DOHH2 (cell line): Measurements from ENCODE around the gene MOK.

Source experiments
- H3F3A ChIP-seq: fragments of 200-600 bp; sonication (generic), shearing (Covaris generic); 2 replicates; pipeline ENCODE4 v1.6.0; 2016; ENCODE audit warnings: antibody characterized with exemption, mild to moderate bottlenecking; ENCODE audit not compliant: control insufficient read depth, insufficient read depth
- H3K27ac ChIP-seq: fragments of 200-600 bp; sonication (generic); 2 replicates; pipeline ENCODE4 v1.5.1; 2014; ENCODE audit warnings: low read depth, mild to moderate bottlenecking, low read length, moderate library complexity
- H3K27me3 ChIP-seq: fragments of 200-600 bp; sonication (generic); 2 replicates; pipeline ENCODE4 v1.6.1; 2014; ENCODE audit warnings: mild to moderate bottlenecking, low read length, mixed read lengths; ENCODE audit not compliant: control insufficient read depth
- H3K36me3 ChIP-seq: fragments of 200-600 bp; sonication (generic); 2 replicates; pipeline ENCODE4 v1.6.1; 2014; ENCODE audit warnings: mild to moderate bottlenecking, low read length, moderate library complexity, mixed read lengths; ENCODE audit not compliant: control insufficient read depth
- H3K4me1 ChIP-seq: fragments of 200-600 bp; sonication (generic); 2 replicates; pipeline ENCODE4 v1.6.1; 2014; ENCODE audit warnings: mild to moderate bottlenecking, low read length, mixed read lengths; ENCODE audit not compliant: control insufficient read depth
- H3K4me2 ChIP-seq: fragments of 200-600 bp; sonication (generic); 2 replicates; pipeline ENCODE4 v1.6.0; 2014; ENCODE audit warnings: mild to moderate bottlenecking, low read length, moderate library complexity
- H3K4me3 ChIP-seq: fragments of 200-600 bp; sonication (generic); 2 replicates; pipeline ENCODE4 v1.5.1; 2014; ENCODE audit warnings: mild to moderate bottlenecking, low read length, mixed read lengths
- H3K79me2 ChIP-seq: fragments of 200-600 bp; sonication (generic); 2 replicates; pipeline ENCODE4 v1.6.1; 2014; ENCODE audit warnings: mild to moderate bottlenecking, low read length, mixed read lengths; ENCODE audit not compliant: control insufficient read depth
- H3K9me2 ChIP-seq: fragments of 200-600 bp; sonication (generic); replicated peaks from 2 replicates; pipeline ENCODE4 v1.6.1; 2014; ENCODE audit warnings: mild to moderate bottlenecking, low read length, mixed read lengths; ENCODE audit not compliant: control insufficient read depth
- H3K9me3 ChIP-seq: fragments of 200-600 bp; sonication (generic); 2 replicates; pipeline ENCODE4 v1.6.1; 2014; ENCODE audit warnings: antibody characterized with exemption, low read length, mixed read lengths; ENCODE audit not compliant: control insufficient read depth, insufficient read depth
- H4K20me1 ChIP-seq: fragments of 200-600 bp; sonication (generic); 2 replicates; pipeline ENCODE4 v1.6.0; 2014; ENCODE audit warnings: low read depth, mild to moderate bottlenecking, antibody characterized with exemption, low read length, moderate library complexity; ENCODE audit not compliant: control insufficient read depth, insufficient read depth
- EZH2phosphoT487 ChIP-seq: fragments of 200-600 bp; sonication (generic); IDR thresholded peaks from 2 replicates; pipeline ENCODE4 v1.6.1; 2017; ENCODE audit warnings: borderline replicate concordance, mild to moderate bottlenecking, antibody characterized with exemption, low read length, moderate library complexity, mixed read lengths
- TF ChIP-seq, protein P1 (sequence below): fragments of 200-600 bp; sonication (generic); IDR thresholded peaks from one replicate; pipeline ENCODE4 v1.5.1; 2014; ENCODE audit warnings: antibody characterized with exemption, mild to moderate bottlenecking, low read depth, low read length; ENCODE audit not compliant: poor library complexity, severe bottlenecking

The MOK gene

DNA sequence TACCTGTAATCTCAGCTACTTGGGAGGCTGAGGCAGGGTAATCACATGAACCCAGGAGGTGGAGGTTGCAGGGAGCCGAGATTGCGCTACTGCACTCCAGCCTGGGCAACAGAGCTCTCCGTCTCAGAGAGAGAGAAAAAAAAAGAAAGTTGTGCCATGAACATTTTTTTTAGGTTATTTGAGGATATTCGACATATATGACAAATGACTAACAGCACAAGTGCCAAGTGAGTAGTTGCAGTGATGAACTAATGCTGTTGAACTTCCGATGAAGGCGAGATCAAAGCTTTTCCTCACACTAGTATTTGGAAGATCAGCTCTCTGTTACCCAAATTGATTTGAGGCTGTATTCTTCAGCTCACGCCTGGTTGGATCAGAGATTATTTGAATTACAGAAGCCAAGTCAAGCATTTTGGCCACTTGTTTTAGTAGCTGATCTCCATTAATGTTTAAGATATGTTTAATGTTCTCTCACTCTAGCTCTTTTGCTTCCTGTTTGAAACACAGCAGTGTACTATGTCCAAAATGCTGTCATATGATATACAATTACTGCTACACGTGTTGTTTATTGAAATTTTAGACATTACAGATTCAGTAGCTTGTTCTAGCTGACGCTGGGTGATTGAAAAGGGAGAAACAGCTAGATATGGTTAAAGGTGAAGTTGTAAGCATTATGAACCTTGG is 121.9 kb downstream of the MOK start:
- TF ChIP-seq, protein P1, sequence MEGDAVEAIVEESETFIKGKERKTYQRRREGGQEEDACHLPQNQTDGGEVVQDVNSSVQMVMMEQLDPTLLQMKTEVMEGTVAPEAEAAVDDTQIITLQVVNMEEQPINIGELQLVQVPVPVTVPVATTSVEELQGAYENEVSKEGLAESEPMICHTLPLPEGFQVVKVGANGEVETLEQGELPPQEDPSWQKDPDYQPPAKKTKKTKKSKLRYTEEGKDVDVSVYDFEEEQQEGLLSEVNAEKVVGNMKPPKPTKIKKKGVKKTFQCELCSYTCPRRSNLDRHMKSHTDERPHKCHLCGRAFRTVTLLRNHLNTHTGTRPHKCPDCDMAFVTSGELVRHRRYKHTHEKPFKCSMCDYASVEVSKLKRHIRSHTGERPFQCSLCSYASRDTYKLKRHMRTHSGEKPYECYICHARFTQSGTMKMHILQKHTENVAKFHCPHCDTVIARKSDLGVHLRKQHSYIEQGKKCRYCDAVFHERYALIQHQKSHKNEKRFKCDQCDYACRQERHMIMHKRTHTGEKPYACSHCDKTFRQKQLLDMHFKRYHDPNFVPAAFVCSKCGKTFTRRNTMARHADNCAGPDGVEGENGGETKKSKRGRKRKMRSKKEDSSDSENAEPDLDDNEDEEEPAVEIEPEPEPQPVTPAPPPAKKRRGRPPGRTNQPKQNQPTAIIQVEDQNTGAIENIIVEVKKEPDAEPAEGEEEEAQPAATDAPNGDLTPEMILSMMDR, result no peak
- TF ChIP-seq EZH2phosphoT487, result no peak
- Histone ChIP-seq H3K4me3 (no peak overlapping the region), H3K4me1 (peaks cover 14% of the 10 kb centered on the region), H3K27me3 (no peaks in the 10 kb centered on the region), H4K20me1 (peaks cover 9% of the 10 kb centered on the region), H3K79me2 (peaks cover 92% of the 10 kb centered on the region), H3K4me2 (no peak overlapping the region), H3K27ac (no peak overlapping the region), H3K9me3 (no peaks in the 10 kb centered on the region), H3K9me2 (no peaks in the 10 kb centered on the region), H3K36me3 (no peaks in the 10 kb centered on the region), H3F3A (0 out of 2 replicates have a peak, but pooled peaks cover 2% of the 10 kb centered on the region)

DNA sequence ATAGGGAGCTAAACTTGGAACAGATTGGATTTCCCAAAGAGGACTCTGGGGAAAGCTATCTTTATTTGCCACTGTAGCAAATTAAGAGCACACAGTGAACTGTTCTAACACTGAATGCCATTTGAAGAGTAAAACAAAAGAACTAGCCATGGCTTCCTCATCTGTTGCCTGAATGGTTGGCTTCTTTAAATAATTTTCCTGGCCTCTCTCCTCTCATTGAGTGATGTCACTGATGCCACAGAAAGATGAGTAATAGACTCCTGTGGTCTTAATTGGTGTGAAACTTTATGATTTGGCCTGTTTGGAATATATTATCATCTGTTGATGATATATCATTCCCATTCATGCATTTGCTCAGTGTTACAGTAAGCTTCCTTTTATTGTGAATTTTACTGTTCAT is 122.8 kb downstream of the MOK start:
- Histone ChIP-seq H3K79me2 (peaks cover 92% of the 10 kb centered on the region), H3F3A (0 out of 2 replicates have a peak, but pooled peaks cover 2% of the 10 kb centered on the region), H3K36me3 (no peaks in the 10 kb centered on the region), H3K27me3 (no peaks in the 10 kb centered on the region), H3K9me3 (no peaks in the 10 kb centered on the region), H3K4me1 (peaks cover 14% of the 10 kb centered on the region), H3K27ac (no peak overlapping the region), H3K4me3 (no peak overlapping the region), H4K20me1 (peaks cover 10% of the 10 kb centered on the region; the same call in 1 of the 2 replicates), H3K9me2 (no peaks in the 10 kb centered on the region), H3K4me2 (no peak overlapping the region)
- TF ChIP-seq, protein P1, result no peak
- TF ChIP-seq EZH2phosphoT487, result no peak

DNA sequence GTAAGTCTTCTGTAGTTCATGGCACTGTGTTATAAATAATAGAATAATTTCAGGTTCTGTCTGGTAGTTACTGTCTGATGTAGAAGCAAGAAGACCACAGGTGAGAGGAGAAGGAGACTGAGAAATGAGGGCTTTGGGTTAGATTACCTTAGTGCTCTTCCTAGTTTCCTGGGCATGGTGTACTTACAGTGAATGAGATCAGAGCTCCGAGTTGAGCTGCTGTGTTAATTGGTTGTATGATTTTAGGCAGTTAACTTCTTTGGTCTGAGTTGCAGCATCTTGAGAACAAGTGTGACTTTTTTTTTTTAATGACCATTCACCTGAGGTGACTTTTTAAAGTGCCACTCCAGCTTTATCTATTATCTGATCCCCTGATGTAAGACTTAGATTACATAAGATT is 123.8 kb downstream of the MOK start:
- H3K9me2 ChIP-seq, result no peaks in the 10 kb centered on the region
- H3K79me2 ChIP-seq, result peaks cover 91% of the 10 kb centered on the region

More for the DNA sequence above, 123.8 kb downstream of the MOK start:
- H3K4me2 ChIP-seq, result no peak overlapping the region
- no peak overlapping the region for H3K4me3 ChIP-seq
- no peaks in the 10 kb centered on the region for H3K27me3 ChIP-seq
- H3F3A ChIP-seq, result 0 out of 2 replicates have a peak, but pooled peaks cover 2% of the 10 kb centered on the region
- H4K20me1 ChIP-seq, result peaks cover 12% of the 10 kb centered on the region; the same call in 1 of the 2 replicates
- TF ChIP-seq, protein P1, result no peak
- TF ChIP-seq EZH2phosphoT487, result no peak
- H3K9me3 ChIP-seq, result no peaks in the 10 kb centered on the region
- H3K27ac ChIP-seq, result no peak overlapping the region
- H3K36me3 ChIP-seq, result no peaks in the 10 kb centered on the region
- H3K4me1 ChIP-seq, result peaks cover 14% of the 10 kb centered on the region
